WTC11 (cell line): ENCODE data around the gene TTC17. TPM values are rescaled to one million over a fixed set of nuclear protein-coding genes. Genes with fewer than 3 reads are reported as not detected.

Source experiments
- ATAC-seq: fragments of 200-7000 bp; cut with Tn5 transposase; 2 replicates; pipeline ENCODE4 v1.10.0; 2021; ENCODE audit warnings: mild to moderate bottlenecking, moderate library complexity
- Bru-seq: library from RNA; stranded (reverse); fragments of 400-500 nt; gene quantifications from one replicate; lab custom pipeline; 2021; lab: Mats Ljungman, UMichigan
- CTCF ChIA-PET: fragments of 300-600 bp; sonication (Branson Sonifier 250); formaldehyde crosslinking; loops from one replicate; lab custom pipeline; 2021; ENCODE audit warnings: antibody characterized with exemption; lab: Charles Lee
- POLR2A ChIA-PET: fragments of 350-600 bp; sonication (Branson Sonifier 250); formaldehyde crosslinking; loops from one replicate; lab custom pipeline; 2021; ENCODE audit warnings: antibody characterized with exemption; lab: Charles Lee
- DNase-seq: peaks from one replicate; pipeline ENCODE4 v3.0.0; 2021; ENCODE audit warnings: low spot score
- H3K27ac Mint-ChIP-seq: 2 replicates; pipeline ENCODE4 v1.8.0; 2021; ENCODE audit warnings: mixed read lengths
- H3K27me3 Mint-ChIP-seq: 2 replicates; pipeline ENCODE4 v1.8.0; 2021; ENCODE audit warnings: low read depth, mild to moderate bottlenecking, moderate library complexity, mixed read lengths
- H3K36me3 Mint-ChIP-seq: 2 replicates; pipeline ENCODE4 v1.8.0; 2021; ENCODE audit warnings: mixed read lengths
- H3K4me1 Mint-ChIP-seq: 2 replicates; pipeline ENCODE4 v1.8.0; 2022; ENCODE audit warnings: mixed read lengths
- H3K4me3 Mint-ChIP-seq: 2 replicates; pipeline ENCODE4 v1.8.0; 2021; ENCODE audit warnings: mild to moderate bottlenecking, moderate library complexity, mixed read lengths
- H3K9me3 Mint-ChIP-seq: 2 replicates; pipeline ENCODE4 v1.8.0; 2021; ENCODE audit warnings: mixed read lengths
- E2F5 ChIP-seq: sonication (generic); formaldehyde crosslinking; IDR thresholded peaks from 2 replicates; pipeline ENCODE4 v1.8.1; 2022; ENCODE audit warnings: mild to moderate bottlenecking, moderate library complexity, missing genetic modification reagents
- ELF4 ChIP-seq: sonication (generic); formaldehyde crosslinking; IDR thresholded peaks from 2 replicates; pipeline ENCODE4 v1.8.1; 2022; ENCODE audit warnings: low read depth, mild to moderate bottlenecking, moderate library complexity, missing genetic modification reagents
- ETV6 ChIP-seq: sonication (generic); formaldehyde crosslinking; IDR thresholded peaks from 2 replicates; pipeline ENCODE4 v1.8.1; 2022; ENCODE audit warnings: mild to moderate bottlenecking, missing genetic modification reagents
- FOXK1 ChIP-seq: sonication (generic); formaldehyde crosslinking; IDR thresholded peaks from 2 replicates; pipeline ENCODE4 v1.8.0; 2022; ENCODE audit warnings: mild to moderate bottlenecking, moderate library complexity, missing genetic modification reagents
- FOXP1 ChIP-seq: sonication (generic); formaldehyde crosslinking; IDR thresholded peaks from 2 replicates; pipeline ENCODE4 v1.8.0; 2022; ENCODE audit warnings: missing genetic modification reagents, mild to moderate bottlenecking, moderate library complexity, borderline replicate concordance
- GABPB1 ChIP-seq: sonication (generic); formaldehyde crosslinking; IDR thresholded peaks from 2 replicates; pipeline ENCODE4 v1.8.1; 2023; ENCODE audit warnings: mild to moderate bottlenecking, missing genetic modification reagents
- HMGA2 ChIP-seq: fragments of 250-450 bp; sonication (Bioruptor Pico); IDR thresholded peaks from 2 replicates; pipeline ENCODE4 v1.4.0; 2021; ENCODE audit warnings: mild to moderate bottlenecking, moderate library complexity
- JUN ChIP-seq: sonication (generic); formaldehyde crosslinking; IDR thresholded peaks from 2 replicates; pipeline ENCODE4 v1.8.0; 2023; ENCODE audit warnings: mild to moderate bottlenecking, missing genetic modification reagents
- MYBL2 ChIP-seq: sonication (generic); formaldehyde crosslinking; IDR thresholded peaks from 2 replicates; pipeline ENCODE4 v1.8.1; 2023; ENCODE audit warnings: mild to moderate bottlenecking, moderate library complexity, missing genetic modification reagents
- NFE2L1 ChIP-seq: sonication (generic); formaldehyde crosslinking; IDR thresholded peaks from 2 replicates; pipeline ENCODE4 v1.8.1; 2023; ENCODE audit warnings: missing genetic modification reagents
- NFYB ChIP-seq: sonication (generic); formaldehyde crosslinking; conservative IDR thresholded peaks from 2 replicates; pipeline ENCODE4 v1.8.0; 2022; ENCODE audit warnings: low read depth, missing genetic modification reagents
- NR1H2 ChIP-seq: sonication (generic); formaldehyde crosslinking; IDR thresholded peaks from 2 replicates; pipeline ENCODE4 v1.9.0; 2021; ENCODE audit warnings: mild to moderate bottlenecking, moderate library complexity, missing genetic modification reagents
- TEAD4 ChIP-seq: sonication (generic); formaldehyde crosslinking; IDR thresholded peaks from 2 replicates; pipeline ENCODE4 v1.8.0; 2022; ENCODE audit warnings: mild to moderate bottlenecking, missing genetic modification reagents
- ZMAT4 ChIP-seq: fragments of 250-450 bp; sonication (Bioruptor Pico); IDR thresholded peaks from 2 replicates; pipeline ENCODE4 v1.9.0; 2021; ENCODE audit warnings: mild to moderate bottlenecking
- ZNF138 ChIP-seq: sonication (generic); formaldehyde crosslinking; conservative IDR thresholded peaks from 2 replicates; pipeline ENCODE4 v1.8.1; 2022; ENCODE audit warnings: mild to moderate bottlenecking, moderate library complexity, missing genetic modification reagents
- ZNF219 ChIP-seq: sonication (generic); formaldehyde crosslinking; IDR thresholded peaks from 2 replicates; pipeline ENCODE4 v1.8.0; 2023; ENCODE audit warnings: missing genetic modification reagents, mild to moderate bottlenecking, borderline replicate concordance
- ZNF232 ChIP-seq: sonication (generic); formaldehyde crosslinking; IDR thresholded peaks from 2 replicates; pipeline ENCODE4 v1.8.0; 2022; ENCODE audit warnings: mild to moderate bottlenecking, missing genetic modification reagents
- ZNF416 ChIP-seq: fragments of 250-450 bp; sonication (Bioruptor Pico); IDR thresholded peaks from 2 replicates; pipeline ENCODE4 v1.9.0; 2021; ENCODE audit warnings: mild to moderate bottlenecking, inconsistent platforms
- ZSCAN18 ChIP-seq: fragments of 250-450 bp; sonication (Bioruptor Pico); IDR thresholded peaks from 2 replicates; pipeline ENCODE4 v2.1.2; 2022; ENCODE audit warnings: mild to moderate bottlenecking, moderate library complexity
- long read RNA-seq, 3 experiments: library from RNA in 1 of 3; library from capped mRNA in 1 of 3; library from polyadenylated mRNA in 1 of 3; unstranded in 2 of 3; stranded (forward) in 1 of 3; transcript quantifications; one replicate each; pipeline ENCODE4 v2.0.0, GENCODE V29; 2021
- total RNA-seq: library from RNA; stranded (reverse); gene quantifications from 3 replicates; pipeline ENCODE4 v1.2.3, GENCODE V29; 2021
- TF ChIP-seq, protein P1 (sequence below): sonication (generic); formaldehyde crosslinking; IDR thresholded peaks from 2 replicates; pipeline ENCODE4 v1.8.1; 2023; ENCODE audit warnings: mild to moderate bottlenecking, missing genetic modification reagents, moderate library complexity
- TF ChIP-seq, protein P2 (sequence below): sonication (generic); formaldehyde crosslinking; IDR thresholded peaks from 2 replicates; pipeline ENCODE4 v1.8.0; 2023; ENCODE audit warnings: missing genetic modification reagents, mild to moderate bottlenecking, borderline replicate concordance
- TF ChIP-seq, protein P3 (sequence below): sonication (generic); formaldehyde crosslinking; IDR thresholded peaks from 2 replicates; pipeline ENCODE4 v1.8.1; 2022; ENCODE audit warnings: missing genetic modification reagents, borderline replicate concordance
- TF ChIP-seq, protein P4 (sequence below): sonication (generic); formaldehyde crosslinking; IDR thresholded peaks from 2 replicates; pipeline ENCODE4 v1.8.0; 2022; ENCODE audit warnings: mild to moderate bottlenecking, missing genetic modification reagents

Gene TTC17
- total RNA-seq (69.0 to 74.5 TPM (median 73.5 TPM) in 3 replicates), Bru-seq, nascent RNA (percentile 92 among the genes with signal in this experiment)
- long read RNA-seq, experiment 1, full-length matches to known transcripts: 106 of 552 reads
- long read RNA-seq, experiment 1, partial matches to known transcripts: 58 of 552 reads
- long read RNA-seq, experiment 1, other reads (novel, unspliced or antisense): 388 of 552 reads
- long read RNA-seq, experiment 2, partial matches to known transcripts: 37 of 65 reads
- long read RNA-seq, experiment 2, other reads (novel, unspliced or antisense): 24 of 65 reads
- long read RNA-seq, experiment 3, partial matches to known transcripts: 13 of 19 reads
- long read RNA-seq, experiment 3, other reads (novel, unspliced or antisense): 3 of 19 reads

DNA sequence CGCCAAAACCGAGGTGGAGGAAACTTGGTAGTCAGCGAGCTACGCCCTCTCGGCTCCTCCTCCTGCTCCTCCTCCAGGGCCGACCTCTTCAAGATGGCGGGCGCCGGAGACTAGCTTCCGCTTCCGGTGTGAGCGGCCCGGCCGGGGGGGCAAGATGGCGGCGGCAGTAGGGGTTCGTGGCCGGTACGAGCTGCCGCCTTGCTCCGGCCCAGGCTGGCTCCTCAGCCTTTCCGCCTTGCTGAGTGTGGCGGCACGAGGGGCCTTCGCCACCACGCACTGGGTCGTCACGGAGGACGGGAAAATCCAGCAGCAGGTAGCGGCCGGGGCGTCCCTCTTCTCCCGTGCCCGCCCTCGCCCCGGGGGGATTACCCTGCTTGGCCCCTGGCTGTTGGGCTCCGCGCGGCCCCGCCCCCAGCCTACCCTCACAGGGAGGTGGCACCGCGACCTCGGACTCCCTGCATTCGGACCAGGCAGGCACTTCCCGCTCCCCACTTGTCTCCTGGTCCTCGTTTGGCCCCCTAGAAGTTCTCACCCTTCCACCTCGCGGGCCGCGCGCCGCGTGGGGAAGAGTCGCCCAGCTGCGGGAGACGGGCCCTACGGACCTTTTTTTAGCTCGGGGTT, at the start of gene TTC17:
Gene TTC17 (plus strand): TSS at position 120 of the 621 bp plus-strand sequence. CDS start 35 bp downstream, at position 155.
- H3K4me1 Mint-ChIP-seq: peaks cover 28% of the 10 kb centered on the region
- peak; percentile 95 for DNase-seq
- peaks cover 4% of the 10 kb centered on the region; the same call in 1 of the 2 replicates for H3K36me3 Mint-ChIP-seq
- H3K27me3 Mint-ChIP-seq: 0 out of 2 replicates have a peak, but pooled peaks cover 4% of the 10 kb centered on the region
- peak within 1 kb of the TSS; percentile 96 for H3K27ac Mint-ChIP-seq
- peaks cover 4% of the 10 kb centered on the region; the same call in 1 of the 2 replicates for H3K9me3 Mint-ChIP-seq
- ChIA-PET POLR2A (interaction anchor here (0.7 to 1.5 kb wide), 5 partner anchors 12 to 64 kb away, joined by 3 to 5 read pairs (median 3); partner anchors contain the start of gene API5), CTCF (interaction anchor here (0.7 to 2.9 kb wide), 4 partner anchors 47 to 90 kb away, joined by 3 to 22 read pairs (median 4); partner anchors contain the start of gene API5)
- peak; percentile 94 for ATAC-seq
- H3K4me3 Mint-ChIP-seq: peak within 1 kb of the TSS; percentile 95
- TF ChIP-seq FOXK1 (CRISPR knock-in tag) (peak; percentile 85; the same call in 1 of the 2 replicates), ZNF138 (0 out of 2 replicates have a peak, but pooled peaks have one; percentile 33), ELF4 (CRISPR knock-in tag) (no peak), JUN (CRISPR knock-in tag) (peak; percentile 26; the same call in 1 of the 2 replicates), HMGA2 (CRISPR knock-in tag) (no peak), NR1H2 (no peak), MYBL2 (peak; percentile 67; the same call in 1 of the 2 replicates), ZNF416 (CRISPR knock-in tag) (peak; percentile 92; the same call in 1 of the 2 replicates), FOXP1 (no peak; the same call in 1 of the 2 replicates), TEAD4 (CRISPR knock-in tag) (peak; percentile 14; the same call in 1 of the 2 replicates), ETV6 (CRISPR knock-in tag) (no peak; the same call in 1 of the 2 replicates), ZMAT4 (CRISPR knock-in tag) (no peak), NFE2L1 (CRISPR knock-in tag) (peak; percentile 75; the same call in 1 of the 2 replicates), ZNF232 (peak; percentile 42; the same call in 1 of the 2 replicates), NFYB (CRISPR knock-in tag) (no peak), GABPB1 (CRISPR knock-in tag) (peak; percentile 89), ZNF219 (no peak), E2F5 (CRISPR knock-in tag) (peak; percentile 82), ZSCAN18 (CRISPR knock-in tag) (no peak)
- TF ChIP-seq, protein P1, sequence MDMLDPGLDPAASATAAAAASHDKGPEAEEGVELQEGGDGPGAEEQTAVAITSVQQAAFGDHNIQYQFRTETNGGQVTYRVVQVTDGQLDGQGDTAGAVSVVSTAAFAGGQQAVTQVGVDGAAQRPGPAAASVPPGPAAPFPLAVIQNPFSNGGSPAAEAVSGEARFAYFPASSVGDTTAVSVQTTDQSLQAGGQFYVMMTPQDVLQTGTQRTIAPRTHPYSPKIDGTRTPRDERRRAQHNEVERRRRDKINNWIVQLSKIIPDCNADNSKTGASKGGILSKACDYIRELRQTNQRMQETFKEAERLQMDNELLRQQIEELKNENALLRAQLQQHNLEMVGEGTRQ: peak; percentile 39; the same call in 1 of the 2 replicates
- TF ChIP-seq, protein P2, sequence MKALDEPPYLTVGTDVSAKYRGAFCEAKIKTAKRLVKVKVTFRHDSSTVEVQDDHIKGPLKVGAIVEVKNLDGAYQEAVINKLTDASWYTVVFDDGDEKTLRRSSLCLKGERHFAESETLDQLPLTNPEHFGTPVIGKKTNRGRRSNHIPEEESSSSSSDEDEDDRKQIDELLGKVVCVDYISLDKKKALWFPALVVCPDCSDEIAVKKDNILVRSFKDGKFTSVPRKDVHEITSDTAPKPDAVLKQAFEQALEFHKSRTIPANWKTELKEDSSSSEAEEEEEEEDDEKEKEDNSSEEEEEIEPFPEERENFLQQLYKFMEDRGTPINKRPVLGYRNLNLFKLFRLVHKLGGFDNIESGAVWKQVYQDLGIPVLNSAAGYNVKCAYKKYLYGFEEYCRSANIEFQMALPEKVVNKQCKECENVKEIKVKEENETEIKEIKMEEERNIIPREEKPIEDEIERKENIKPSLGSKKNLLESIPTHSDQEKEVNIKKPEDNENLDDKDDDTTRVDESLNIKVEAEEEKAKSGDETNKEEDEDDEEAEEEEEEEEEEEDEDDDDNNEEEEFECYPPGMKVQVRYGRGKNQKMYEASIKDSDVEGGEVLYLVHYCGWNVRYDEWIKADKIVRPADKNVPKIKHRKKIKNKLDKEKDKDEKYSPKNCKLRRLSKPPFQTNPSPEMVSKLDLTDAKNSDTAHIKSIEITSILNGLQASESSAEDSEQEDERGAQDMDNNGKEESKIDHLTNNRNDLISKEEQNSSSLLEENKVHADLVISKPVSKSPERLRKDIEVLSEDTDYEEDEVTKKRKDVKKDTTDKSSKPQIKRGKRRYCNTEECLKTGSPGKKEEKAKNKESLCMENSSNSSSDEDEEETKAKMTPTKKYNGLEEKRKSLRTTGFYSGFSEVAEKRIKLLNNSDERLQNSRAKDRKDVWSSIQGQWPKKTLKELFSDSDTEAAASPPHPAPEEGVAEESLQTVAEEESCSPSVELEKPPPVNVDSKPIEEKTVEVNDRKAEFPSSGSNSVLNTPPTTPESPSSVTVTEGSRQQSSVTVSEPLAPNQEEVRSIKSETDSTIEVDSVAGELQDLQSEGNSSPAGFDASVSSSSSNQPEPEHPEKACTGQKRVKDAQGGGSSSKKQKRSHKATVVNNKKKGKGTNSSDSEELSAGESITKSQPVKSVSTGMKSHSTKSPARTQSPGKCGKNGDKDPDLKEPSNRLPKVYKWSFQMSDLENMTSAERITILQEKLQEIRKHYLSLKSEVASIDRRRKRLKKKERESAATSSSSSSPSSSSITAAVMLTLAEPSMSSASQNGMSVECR: peak; percentile 51; the same call in 1 of the 2 replicates
- TF ChIP-seq, protein P3, sequence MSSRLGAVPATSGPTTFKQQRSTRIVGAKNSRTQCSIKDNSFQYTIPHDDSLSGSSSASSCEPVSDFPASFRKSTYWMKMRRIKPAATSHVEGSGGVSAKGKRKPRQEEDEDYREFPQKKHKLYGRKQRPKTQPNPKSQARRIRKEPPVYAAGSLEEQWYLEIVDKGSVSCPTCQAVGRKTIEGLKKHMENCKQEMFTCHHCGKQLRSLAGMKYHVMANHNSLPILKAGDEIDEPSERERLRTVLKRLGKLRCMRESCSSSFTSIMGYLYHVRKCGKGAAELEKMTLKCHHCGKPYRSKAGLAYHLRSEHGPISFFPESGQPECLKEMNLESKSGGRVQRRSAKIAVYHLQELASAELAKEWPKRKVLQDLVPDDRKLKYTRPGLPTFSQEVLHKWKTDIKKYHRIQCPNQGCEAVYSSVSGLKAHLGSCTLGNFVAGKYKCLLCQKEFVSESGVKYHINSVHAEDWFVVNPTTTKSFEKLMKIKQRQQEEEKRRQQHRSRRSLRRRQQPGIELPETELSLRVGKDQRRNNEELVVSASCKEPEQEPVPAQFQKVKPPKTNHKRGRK (CRISPR knock-in tag): no peak
- TF ChIP-seq, protein P4, sequence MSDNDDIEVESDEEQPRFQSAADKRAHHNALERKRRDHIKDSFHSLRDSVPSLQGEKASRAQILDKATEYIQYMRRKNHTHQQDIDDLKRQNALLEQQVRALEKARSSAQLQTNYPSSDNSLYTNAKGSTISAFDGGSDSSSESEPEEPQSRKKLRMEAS (CRISPR knock-in tag): peak; percentile 68
